Activated CD4-positive, alpha-beta memory T cell treated with anti-CD3 and anti-CD28 coated beads, Interleukin-2, amount 10 ng/mL, durations not matched to agents 7 days and 5 days (primary cell): ENCODE measurements around the gene HLX. TPM values are rescaled to one million over a fixed set of nuclear protein-coding genes. Genes with fewer than 3 reads are reported as not detected.

ENCODE experiments used
- CTCF ChIA-PET: fragments of 350-600 bp; sonication (Branson Sonifier 250); formaldehyde crosslinking; loops from one replicate; lab custom pipeline; 2021; ENCODE audit warnings: antibody characterized with exemption, inconsistent platforms; lab: Charles Lee
- POLR2A ChIA-PET: fragments of 350-600 bp; sonication (Branson Sonifier 250); formaldehyde crosslinking; loops from one replicate; lab custom pipeline; 2021; ENCODE audit warnings: antibody characterized with exemption; lab: Charles Lee
- DNase-seq: peaks from one replicate; pipeline ENCODE4 v3.0.0-alpha.2; 2020
- H3K27ac Mint-ChIP-seq: one replicate; pipeline ENCODE4 v1.8.0; 2021; ENCODE audit warnings: mild to moderate bottlenecking, mixed read lengths
- H3K27me3 Mint-ChIP-seq: one replicate; pipeline ENCODE4 v1.8.0; 2021; ENCODE audit warnings: mixed read lengths
- H3K36me3 Mint-ChIP-seq: one replicate; pipeline ENCODE4 v1.8.0; 2021; ENCODE audit warnings: low read depth, mixed read lengths
- H3K4me1 Mint-ChIP-seq: one replicate; pipeline ENCODE4 v1.8.0; 2021; ENCODE audit warnings: mixed read lengths
- H3K4me3 Mint-ChIP-seq: one replicate; pipeline ENCODE4 v1.8.0; 2021; ENCODE audit warnings: mild to moderate bottlenecking, mixed read lengths
- H3K9me3 Mint-ChIP-seq: one replicate; pipeline ENCODE4 v1.8.0; 2021; ENCODE audit warnings: mixed read lengths
- total RNA-seq, 2 experiments: library from RNA; stranded (reverse); gene quantifications; one replicate each; pipeline ENCODE4 v1.2.3, GENCODE V29; 2021

HLX gene
- total RNA-seq, 2 experiments from 2014 or later, result 0.20 to 0.33 TPM

DNA sequence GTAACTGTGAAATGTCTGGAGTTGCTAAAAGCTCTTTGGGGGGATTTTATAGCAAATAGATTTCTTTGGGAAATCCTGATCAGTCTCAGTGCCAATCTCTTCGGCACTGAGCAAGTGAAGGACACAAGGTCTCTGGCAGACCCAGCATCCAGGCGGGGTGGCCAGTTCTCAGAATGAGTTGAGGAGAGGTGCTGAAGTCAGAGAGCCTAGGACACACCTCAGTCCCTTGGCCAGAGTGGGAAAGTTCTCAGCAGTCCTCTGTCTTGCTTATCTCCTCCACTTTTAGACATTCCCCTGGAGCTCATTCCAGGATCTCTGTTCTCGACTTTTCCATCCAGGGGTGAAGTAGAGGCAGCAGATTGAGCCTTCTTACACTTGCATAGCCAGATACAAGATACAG lies 6.7 kb downstream of the HLX start:
- POLR2A ChIA-PET, result no interaction called here
- peaks cover 2% of the 10 kb centered on the region for H3K36me3 Mint-ChIP-seq
- H3K4me3 Mint-ChIP-seq, result no peak overlapping the region
- no peaks in the 10 kb centered on the region for H3K9me3 Mint-ChIP-seq
- no peak for DNase-seq
- CTCF ChIA-PET, result no interaction called here
- H3K4me1 Mint-ChIP-seq, result peaks cover 6% of the 10 kb centered on the region
- H3K27ac Mint-ChIP-seq, result no peak overlapping the region
- peaks cover 60% of the 10 kb centered on the region for H3K27me3 Mint-ChIP-seq

DNA sequence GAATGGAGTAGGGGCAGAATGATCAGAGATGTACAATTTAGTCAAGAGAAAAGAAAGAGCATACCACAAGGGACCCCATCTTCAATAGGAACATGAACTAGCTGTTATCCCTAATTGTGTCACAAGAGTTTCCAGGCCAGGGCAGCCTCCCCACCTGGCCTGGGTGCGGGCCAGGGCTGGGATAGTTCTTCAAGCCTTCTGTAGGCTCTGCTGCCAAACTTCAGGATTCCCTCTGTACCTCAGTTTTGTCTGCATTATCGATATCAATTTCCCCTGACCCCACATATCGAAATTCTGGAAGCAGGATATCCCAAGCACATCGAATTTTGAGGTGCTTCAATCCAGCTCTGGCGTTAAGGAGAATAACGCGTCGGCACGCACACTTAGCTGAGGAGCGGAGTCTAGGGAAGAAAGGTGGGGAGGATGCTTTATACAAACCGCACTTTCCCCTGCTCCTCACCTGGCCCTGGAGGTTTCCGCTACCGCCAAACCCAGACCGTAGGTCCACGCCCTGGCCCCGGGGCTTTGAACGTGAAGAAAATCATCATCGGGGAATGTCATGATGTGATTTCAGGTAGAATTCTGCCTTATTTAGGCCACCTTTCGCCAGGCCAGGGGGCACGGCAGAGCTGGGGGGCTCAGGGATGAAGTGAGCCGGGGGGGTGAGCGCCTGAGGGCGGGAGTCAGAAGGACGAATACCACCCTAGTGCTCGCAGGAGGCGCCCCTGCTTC lies 7.4 kb downstream of the HLX start:
- CTCF ChIA-PET, result no interaction called here
- H3K4me1 Mint-ChIP-seq, result no peaks in the 10 kb centered on the region
- peaks cover 60% of the 10 kb centered on the region for H3K27me3 Mint-ChIP-seq

DNA sequence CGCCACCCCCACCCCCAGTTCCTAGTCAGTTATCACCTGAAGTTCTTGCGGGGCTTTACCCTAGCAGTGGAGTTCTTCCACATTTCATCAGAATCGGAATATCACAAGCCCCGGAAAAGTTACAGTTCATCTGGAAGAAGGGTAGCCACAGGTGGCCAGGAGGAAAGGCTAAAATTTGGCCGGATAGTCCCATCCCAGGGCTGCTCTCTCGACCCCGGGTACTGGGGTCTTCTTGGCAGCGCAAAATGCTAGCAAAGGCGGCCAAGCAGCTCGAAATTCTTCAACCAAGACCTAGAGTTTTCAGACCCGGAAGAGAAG lies 7.9 kb downstream of the HLX start:
- POLR2A ChIA-PET, result no interaction called here
- H3K27me3 Mint-ChIP-seq, result peaks cover 60% of the 10 kb centered on the region

More for the DNA sequence above, 7.4 kb downstream of the HLX start:
- DNase-seq, result no peak
- POLR2A ChIA-PET, result no interaction called here
- H3K4me3 Mint-ChIP-seq, result no peak overlapping the region
- no peaks in the 10 kb centered on the region for H3K36me3 Mint-ChIP-seq
- H3K27ac Mint-ChIP-seq, result no peak overlapping the region
- no peaks in the 10 kb centered on the region for H3K9me3 Mint-ChIP-seq

DNA sequence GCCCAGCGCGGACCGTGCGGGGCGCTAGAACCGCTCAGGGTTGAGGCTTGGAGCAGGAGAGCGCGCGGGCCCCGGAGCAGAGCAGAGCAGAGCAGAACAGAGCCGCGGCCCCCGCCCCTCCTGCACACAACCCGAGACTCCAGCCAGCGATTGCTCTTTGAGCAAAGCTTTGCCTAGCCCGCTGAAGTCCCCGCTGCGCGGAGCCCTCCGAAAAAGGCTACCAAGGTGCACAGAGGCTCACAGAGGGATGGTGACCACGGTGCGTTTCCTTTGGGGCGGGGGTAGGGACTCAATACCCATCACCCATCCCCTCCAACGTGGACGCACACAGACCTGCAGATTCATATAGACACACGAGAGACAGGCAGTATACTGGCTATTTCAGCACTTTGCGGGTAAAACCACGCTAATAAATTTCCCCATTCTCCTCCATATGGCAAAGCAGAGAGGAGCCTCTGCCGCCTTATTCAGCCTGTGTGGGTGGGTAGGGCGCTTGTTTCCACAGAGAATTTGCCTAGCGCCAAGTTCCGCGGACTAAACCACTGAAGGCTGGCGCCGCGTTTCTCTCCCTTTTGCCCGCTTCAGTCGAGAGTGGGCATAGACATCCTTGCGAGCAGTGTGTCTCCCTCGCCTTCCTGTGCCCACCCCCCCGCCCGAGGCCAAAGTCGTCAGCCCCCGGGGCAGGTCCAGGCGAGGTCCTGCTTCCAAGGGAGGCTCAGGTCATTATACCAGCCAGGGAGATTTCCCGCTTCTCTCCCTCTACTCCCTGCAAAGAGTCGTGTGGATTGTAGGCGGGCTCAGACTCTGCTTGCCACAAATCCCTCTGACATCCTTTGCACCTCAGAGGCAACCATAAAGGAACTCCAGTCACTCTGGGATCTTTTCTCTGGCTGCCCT lies 8.5 kb downstream of the HLX start:
- H3K27ac Mint-ChIP-seq, result no peak overlapping the region
- H3K4me1 Mint-ChIP-seq, result no peaks in the 10 kb centered on the region
- no peaks in the 10 kb centered on the region for H3K36me3 Mint-ChIP-seq
- H3K27me3 Mint-ChIP-seq, result peaks cover 61% of the 10 kb centered on the region
- POLR2A ChIA-PET, result no interaction called here
- DNase-seq, result no peak
- no peaks in the 10 kb centered on the region for H3K9me3 Mint-ChIP-seq
- no peak overlapping the region for H3K4me3 Mint-ChIP-seq
- CTCF ChIA-PET, result no interaction called here

More for the DNA sequence above, 7.9 kb downstream of the HLX start:
- Mint-ChIP-seq H3K9me3 (no peaks in the 10 kb centered on the region), H3K36me3 (no peaks in the 10 kb centered on the region), H3K27ac (no peak overlapping the region), H3K4me3 (no peak overlapping the region), H3K4me1 (no peaks in the 10 kb centered on the region)
- CTCF ChIA-PET, result no interaction called here
- no peak for DNase-seq

DNA sequence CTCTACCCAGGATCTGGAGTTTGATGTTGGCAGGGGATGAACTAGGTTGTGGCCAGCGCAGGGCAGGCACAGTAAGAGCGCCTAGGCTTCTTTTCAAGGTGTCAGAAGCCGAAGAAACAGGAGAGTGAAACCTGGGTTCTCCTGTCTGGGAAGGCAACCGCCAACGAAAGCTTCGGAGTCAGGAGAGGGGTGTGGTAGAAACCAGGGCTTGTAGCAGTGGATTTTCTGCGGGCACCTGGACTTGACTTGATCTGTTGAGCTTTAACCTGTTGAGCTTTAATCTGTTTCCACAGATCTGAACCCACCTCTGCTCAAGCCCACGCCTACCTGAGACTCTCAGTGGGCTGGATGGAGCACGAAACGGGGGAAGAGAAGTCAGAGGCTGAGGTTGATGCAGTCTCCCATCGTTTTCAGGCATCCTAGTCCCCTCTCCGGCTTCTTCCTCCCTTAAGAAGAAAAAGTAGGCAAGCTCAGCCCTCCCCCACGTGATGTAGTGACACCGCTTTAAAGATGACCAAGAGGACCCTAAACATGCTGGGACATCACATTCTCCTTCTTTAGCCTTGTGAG lies 9.3 kb downstream of the HLX start:
- DNase-seq, result no peak
- ChIA-PET CTCF (no interaction called here), POLR2A (no interaction called here)
- no peak overlapping the region for H3K27ac Mint-ChIP-seq
- H3K4me3 Mint-ChIP-seq, result no peak overlapping the region
- no peaks in the 10 kb centered on the region for H3K36me3 Mint-ChIP-seq
- H3K4me1 Mint-ChIP-seq, result no peaks in the 10 kb centered on the region
- peaks cover 63% of the 10 kb centered on the region for H3K27me3 Mint-ChIP-seq
- no peaks in the 10 kb centered on the region for H3K9me3 Mint-ChIP-seq

DNA sequence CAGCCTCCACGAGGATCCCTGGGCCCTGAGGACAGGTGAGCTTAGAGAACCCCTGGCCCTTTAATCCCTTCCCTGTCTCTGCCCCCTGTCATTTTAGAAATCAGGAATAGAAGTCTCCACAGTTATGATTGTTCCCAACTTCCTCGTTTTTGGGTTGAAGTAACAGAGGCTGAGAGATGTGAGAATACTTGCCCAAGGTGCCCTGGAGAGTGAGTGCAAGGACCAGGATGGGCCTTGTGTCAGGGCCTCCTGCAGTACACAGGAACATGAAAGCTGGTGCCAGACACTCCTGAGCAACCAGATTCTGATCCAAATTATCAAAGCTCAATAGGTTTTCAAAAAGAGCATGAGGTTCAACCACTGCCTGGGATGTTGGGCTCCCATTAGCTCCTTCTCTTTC lies 10.1 kb downstream of the HLX start:
- Mint-ChIP-seq H3K4me1 (no peaks in the 10 kb centered on the region), H3K27ac (no peak overlapping the region), H3K4me3 (no peak overlapping the region), H3K27me3 (peaks cover 67% of the 10 kb centered on the region), H3K9me3 (no peaks in the 10 kb centered on the region), H3K36me3 (no peaks in the 10 kb centered on the region)
- CTCF ChIA-PET, result no interaction called here
- POLR2A ChIA-PET, result no interaction called here
- no peak for DNase-seq

DNA sequence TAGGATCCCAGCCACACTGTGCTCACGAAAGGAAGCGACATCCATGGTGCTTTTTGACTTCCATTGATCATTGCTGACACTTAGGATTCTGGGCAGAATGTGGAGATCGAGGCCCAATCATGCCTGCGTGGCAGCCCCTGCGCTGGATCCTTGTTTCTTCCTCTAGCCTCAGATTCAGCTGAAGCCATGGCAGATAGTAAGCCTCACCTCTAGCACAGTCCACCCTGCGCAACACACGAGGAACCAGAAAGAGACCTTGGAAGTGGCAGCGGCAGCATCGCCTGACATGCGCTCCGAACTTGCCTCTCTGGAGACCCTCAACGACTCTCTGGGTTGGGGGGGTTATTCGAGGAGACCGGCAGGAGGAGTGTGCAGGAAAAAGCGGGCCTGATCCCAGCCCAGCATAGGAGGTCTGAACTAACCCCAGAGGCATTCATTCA lies 10.6 kb downstream of the HLX start:
- POLR2A ChIA-PET, result no interaction called here
- Mint-ChIP-seq H3K4me3 (no peak overlapping the region), H3K27me3 (peaks cover 67% of the 10 kb centered on the region), H3K9me3 (no peaks in the 10 kb centered on the region), H3K36me3 (no peaks in the 10 kb centered on the region), H3K27ac (no peak overlapping the region), H3K4me1 (no peaks in the 10 kb centered on the region)
- no peak for DNase-seq
- CTCF ChIA-PET, result no interaction called here

DNA sequence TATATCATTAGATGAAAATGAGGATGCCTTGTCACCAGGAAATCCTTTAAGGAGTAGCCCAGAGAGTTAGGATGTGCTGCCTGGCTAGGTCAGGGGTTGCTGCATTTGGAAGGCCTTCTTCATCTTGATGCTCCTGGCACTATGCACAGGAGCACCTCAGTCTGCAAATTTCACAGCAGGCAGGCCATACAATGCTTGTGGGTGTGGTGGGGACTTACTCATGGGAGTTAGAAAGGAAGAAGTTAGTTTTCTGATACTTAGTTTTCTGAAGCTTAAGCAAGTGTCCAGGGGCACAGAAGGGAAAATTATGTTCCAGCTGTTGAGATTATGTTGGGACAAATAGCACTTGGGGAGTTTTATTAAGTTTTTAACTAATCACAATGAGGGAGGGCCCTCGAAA lies 11.4 kb downstream of the HLX start:
- H3K27me3 Mint-ChIP-seq, result peaks cover 71% of the 10 kb centered on the region
- POLR2A ChIA-PET, result no interaction called here
- DNase-seq, result no peak
- CTCF ChIA-PET, result no interaction called here
- H3K4me1 Mint-ChIP-seq, result no peaks in the 10 kb centered on the region
- peaks cover 2% of the 10 kb centered on the region for H3K9me3 Mint-ChIP-seq
- no peak overlapping the region for H3K27ac Mint-ChIP-seq
- no peaks in the 10 kb centered on the region for H3K36me3 Mint-ChIP-seq
- H3K4me3 Mint-ChIP-seq, result no peak overlapping the region

DNA sequence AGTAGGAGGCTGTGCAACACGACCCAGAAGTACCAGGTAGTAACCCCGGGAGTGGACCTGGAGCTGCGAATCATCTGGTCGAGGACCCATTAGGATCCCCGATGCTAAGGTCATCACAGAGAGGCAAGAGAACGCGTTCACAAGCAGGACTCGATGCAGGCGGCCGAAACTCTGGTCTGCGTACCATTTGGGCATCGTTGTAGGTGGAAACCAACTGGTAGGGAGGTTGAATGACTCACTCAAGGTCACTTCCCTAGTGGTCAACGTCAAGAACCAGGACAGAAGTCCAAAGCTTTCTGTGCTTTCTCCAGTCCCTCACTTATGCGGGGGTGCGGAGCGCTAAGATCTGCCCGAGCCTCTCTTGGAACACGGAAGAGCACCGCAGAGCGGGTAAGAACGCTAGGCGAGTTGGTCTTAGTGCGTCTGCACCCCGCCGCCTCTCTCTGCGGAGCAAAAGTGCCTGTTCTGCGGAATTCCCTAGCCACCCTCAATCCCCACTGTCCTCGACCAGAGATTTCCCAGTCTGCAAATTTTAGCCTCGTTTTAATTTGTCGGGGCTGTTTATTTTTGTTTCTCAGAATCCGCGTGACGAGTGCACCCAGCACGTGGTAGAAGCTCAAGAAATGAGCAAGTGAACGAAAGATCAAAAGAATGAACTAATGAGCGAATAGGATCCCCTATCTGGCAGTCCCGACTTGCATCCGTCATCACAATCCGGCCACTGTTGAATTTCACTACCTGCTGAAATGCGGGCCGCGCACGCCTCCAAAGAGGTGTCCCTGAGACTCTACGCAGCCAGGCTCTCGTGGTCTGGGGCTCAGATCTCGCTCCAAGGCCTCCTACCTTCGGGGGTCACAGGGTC lies 12.2 kb downstream of the HLX start:
- H3K9me3 Mint-ChIP-seq, result peaks cover 2% of the 10 kb centered on the region
- DNase-seq, result no peak
- POLR2A ChIA-PET, result no interaction called here
- no peak overlapping the region for H3K27ac Mint-ChIP-seq
- H3K4me3 Mint-ChIP-seq, result no peak overlapping the region
- H3K36me3 Mint-ChIP-seq, result no peaks in the 10 kb centered on the region
- CTCF ChIA-PET, result no interaction called here
- H3K27me3 Mint-ChIP-seq, result peaks cover 68% of the 10 kb centered on the region
- H3K4me1 Mint-ChIP-seq, result no peaks in the 10 kb centered on the region

DNA sequence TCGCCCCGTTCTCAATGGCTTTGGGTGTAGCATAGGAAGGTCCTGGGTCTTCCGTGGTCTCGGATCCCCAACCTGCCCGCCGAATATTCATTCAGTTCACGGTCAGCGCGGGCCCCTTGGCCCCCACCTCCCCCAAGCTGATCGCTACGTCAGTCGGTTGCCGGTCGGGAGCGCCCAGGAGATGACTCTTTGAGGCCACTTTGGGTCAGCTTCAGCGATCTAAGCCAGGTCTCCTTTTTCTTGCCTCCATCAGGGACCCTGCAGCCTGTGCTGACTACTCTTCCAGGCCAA lies 12.8 kb downstream of the HLX start:
- Mint-ChIP-seq H3K9me3 (peaks cover 2% of the 10 kb centered on the region), H3K4me3 (no peak overlapping the region), H3K27ac (no peak overlapping the region), H3K4me1 (no peaks in the 10 kb centered on the region), H3K36me3 (no peaks in the 10 kb centered on the region), H3K27me3 (peaks cover 67% of the 10 kb centered on the region)
- POLR2A ChIA-PET, result no interaction called here
- no peak for DNase-seq
- CTCF ChIA-PET, result no interaction called here

DNA sequence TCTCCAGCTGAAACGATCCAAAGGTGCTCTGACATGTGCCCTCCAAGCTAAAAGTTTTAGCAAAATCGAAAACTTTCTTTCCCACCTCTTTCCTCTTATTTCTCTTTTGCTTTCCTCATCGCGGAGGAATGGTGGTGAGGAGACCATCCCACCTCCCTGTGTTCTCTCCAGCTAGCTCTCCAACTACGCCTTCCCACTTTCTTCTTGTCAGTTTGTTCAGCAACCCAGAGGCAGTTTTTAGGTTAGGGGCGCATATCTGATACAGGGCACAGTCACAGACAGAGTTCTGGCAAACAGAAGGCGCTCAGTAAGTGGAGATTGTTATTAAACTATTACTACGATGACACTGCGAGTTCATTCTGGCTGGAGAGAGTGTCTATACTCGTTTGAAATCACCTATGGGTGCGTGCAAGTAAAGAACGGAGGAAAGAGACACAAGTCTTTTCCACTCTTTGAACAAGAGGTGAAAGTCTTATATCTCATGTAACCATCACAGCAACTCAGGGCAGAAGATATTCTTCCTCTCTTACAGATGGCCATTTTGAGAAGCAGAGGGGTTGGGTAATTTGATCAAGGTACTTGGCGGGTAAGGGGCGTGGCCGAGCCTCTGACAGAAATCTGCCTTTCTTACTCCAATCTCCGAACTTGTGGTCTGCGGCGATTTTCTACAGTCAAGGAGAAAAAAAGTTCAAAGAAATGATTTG lies 13.9 kb downstream of the HLX start:
- no peak overlapping the region for H3K4me3 Mint-ChIP-seq

DNA sequence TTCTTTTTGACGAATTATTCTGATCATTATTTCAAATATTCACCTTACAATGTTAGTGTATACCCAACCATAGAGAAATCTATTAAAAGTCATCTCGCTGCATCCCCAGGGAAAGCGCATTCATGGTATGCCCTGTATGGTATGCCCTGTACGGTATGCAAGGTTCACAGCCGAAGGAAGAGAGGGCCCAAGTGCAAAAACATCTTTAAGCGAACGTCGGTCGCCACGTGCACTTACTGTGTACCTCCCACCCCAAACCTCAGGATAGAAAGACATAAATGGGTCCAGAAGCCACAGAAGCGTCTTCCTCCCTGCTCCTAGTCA lies 14.4 kb downstream of the HLX start:
- no peaks in the 10 kb centered on the region for H3K36me3 Mint-ChIP-seq
- H3K4me3 Mint-ChIP-seq, result no peak overlapping the region
- DNase-seq, result no peak
- peaks cover 2% of the 10 kb centered on the region for H3K9me3 Mint-ChIP-seq
- POLR2A ChIA-PET, result no interaction called here
- H3K4me1 Mint-ChIP-seq, result no peaks in the 10 kb centered on the region
- no peak overlapping the region for H3K27ac Mint-ChIP-seq
- peaks cover 55% of the 10 kb centered on the region for H3K27me3 Mint-ChIP-seq
- CTCF ChIA-PET, result no interaction called here

More for the DNA sequence above, 13.9 kb downstream of the HLX start:
- H3K27me3 Mint-ChIP-seq, result peaks cover 59% of the 10 kb centered on the region
- ChIA-PET POLR2A (no interaction called here), CTCF (no interaction called here)
- DNase-seq, result no peak
- H3K4me1 Mint-ChIP-seq, result no peaks in the 10 kb centered on the region
- H3K27ac Mint-ChIP-seq, result no peak overlapping the region
- peaks cover 2% of the 10 kb centered on the region for H3K9me3 Mint-ChIP-seq
- no peaks in the 10 kb centered on the region for H3K36me3 Mint-ChIP-seq
